Measurements from ENCODE around the gene SLC35B1.

DNA sequence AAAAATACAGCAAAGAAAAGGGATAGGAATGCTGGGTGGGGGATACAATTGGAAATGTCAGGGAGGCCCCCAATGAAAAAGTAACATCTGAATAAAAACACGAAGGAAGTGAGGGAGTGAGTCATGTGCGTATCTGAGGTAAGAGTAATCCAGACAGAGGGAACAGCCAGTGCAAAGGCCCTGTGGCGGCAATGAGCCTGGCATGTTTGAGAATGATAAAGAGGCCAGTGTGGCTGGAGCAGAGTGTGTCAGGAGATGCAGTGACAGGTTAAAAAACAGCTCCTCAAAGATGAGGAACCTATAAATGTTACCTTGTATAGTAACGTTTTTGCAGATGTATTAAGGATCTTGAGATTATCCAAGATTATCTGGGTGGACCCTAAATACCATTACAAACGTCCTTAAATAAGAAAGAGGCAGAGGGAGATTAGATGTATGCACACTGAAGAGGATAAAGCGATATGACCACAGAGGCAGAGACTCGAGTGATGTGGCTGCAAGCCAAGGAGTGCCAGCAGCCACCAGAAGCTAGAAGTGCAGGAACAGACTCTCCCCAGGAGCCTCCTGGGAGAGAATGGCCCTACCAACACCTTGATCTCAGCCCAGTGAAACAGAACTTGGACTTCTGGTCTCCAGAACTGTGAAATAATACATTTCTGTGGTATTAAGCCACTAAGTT lies 17.8 kb upstream of the SLC35B1 start:
- TF ChIP-seq EZH2 (IDR thresholded peaks at IDR 0.05; ENCODE audit: borderline replicate concordance, control insufficient read depth, low read depth, low read length) = no peak
- TF ChIP-seq POLR2A (IDR thresholded peaks at IDR 0.05; ENCODE audit: low read depth, low read length) = no peak
- TF ChIP-seq GABPA (IDR thresholded peaks at IDR 0.05; ENCODE audit: low read depth) = no peak
- no peak for TF ChIP-seq CTCF (IDR thresholded peaks at IDR 0.05 in 2 of 3, conservative IDR thresholded peaks at IDR 0.05 in 1 of 3; ENCODE audit: control insufficient read depth in 2 of 3, extremely low read depth in 1 of 3, insufficient read depth in 1 of 3, low read depth in 3 of 3, low read length in 3 of 3)
